Upper lobe of left lung (tissue), 6 donors: ENCODE measurements around the gene GFPT2. TPM values are rescaled to one million over a fixed set of nuclear protein-coding genes. Genes with fewer than 3 reads are reported as not detected.

Experiments
- ATAC-seq, 2 donors: fragments of 200-7000 bp; cut with Tn5 transposase; one replicate each; pipeline ENCODE4 v1.9.1; 2022; ENCODE audit warnings: mild to moderate bottlenecking in 2 of 2, moderate library complexity in 2 of 2; ENCODE audit not compliant: low FRiP score in 2 of 2
- DNase-seq, 2 donors: peaks; one replicate each; pipeline ENCODE4 v3.0.0-alpha.2; 2019 to 2020
- H3K27ac ChIP-seq, 4 donors: fragments of 200-600 bp; sonication (generic); one replicate each; pipeline ENCODE4 v1.5.1; 2016 to 2019
- H3K27me3 ChIP-seq, 4 donors: fragments of 200-600 bp; sonication (generic); one replicate each; pipeline ENCODE4 v1.5.1; 2017 to 2019
- H3K36me3 ChIP-seq, 4 donors: fragments of 200-600 bp; sonication (generic); one replicate each; pipeline ENCODE4 v1.5.1; 2016 to 2019
- H3K4me1 ChIP-seq, 4 donors: fragments of 200-600 bp; sonication (generic); one replicate each; pipeline ENCODE4 v1.5.1; 2018 to 2019
- H3K4me3 ChIP-seq, 4 donors: fragments of 200-600 bp; sonication (generic); one replicate each; pipeline ENCODE4 v1.5.1; 2017 to 2019; ENCODE audit warnings: mild to moderate bottlenecking in 2 of 4, moderate library complexity in 1 of 4
- H3K9me3 ChIP-seq, 4 donors: fragments of 200-600 bp; sonication (generic); one replicate each; pipeline ENCODE4 v1.5.1; 2018 to 2019
- EP300 ChIP-seq, 4 donors: sonication (generic); formaldehyde crosslinking; IDR thresholded peaks; one replicate each; pipeline ENCODE4 v1.5.1; 2017; ENCODE audit warnings: antibody characterized with exemption in 4 of 4, control low read depth in 2 of 4
- POLR2A ChIP-seq, 4 donors: fragments of 450-650 bp; IDR thresholded peaks; one replicate each; pipeline ENCODE4 v1.5.1; 2016 to 2017; ENCODE audit warnings: antibody characterized with exemption in 4 of 4, mild to moderate bottlenecking in 2 of 4
- POLR2AphosphoS5 ChIP-seq, 2 donors: sonication (generic); formaldehyde crosslinking; IDR thresholded peaks; one replicate each; pipeline ENCODE4 v1.5.1; 2017; ENCODE audit warnings: antibody characterized with exemption in 2 of 2
- WGBS, 2 donors: methylation state at CpG; one replicate each; pipeline ENCODE4 v1.1.5; 2017 to 2018; 5-methylcytosine and 5-hydroxymethylcytosine counted together
- total RNA-seq, 6 donors: library from RNA; depleted of rRNA in 4 of 6; stranded (reverse); fragments of >200 nt in 4 of 6; gene quantifications; one replicate each; pipeline versions ENCODE4 v1.1.0 to v1.2.1, GENCODE V29; 2016 to 2021
- TF ChIP-seq, protein P1 (sequence below), 6 experiments: fragments of 450-650 bp in 4 of 6; fragments of 200-600 bp in 2 of 6; sonication (generic) in 2 of 6; IDR thresholded peaks; one replicate each; pipeline ENCODE4 v1.5.1; 2016 to 2019; ENCODE audit warnings: antibody characterized with exemption in 6 of 6
- donor health status: DM: no; HTN: no; CAD: no; lungs with moderate emphysema.
- donor health status: DM: no; HTN: yes; CAD: no; lungs with severe emphysema.

GFPT2 gene
- total RNA-seq, 6 donors from 2014 or later = 6.8 to 35.4 (median 18.0) TPM

DNA sequence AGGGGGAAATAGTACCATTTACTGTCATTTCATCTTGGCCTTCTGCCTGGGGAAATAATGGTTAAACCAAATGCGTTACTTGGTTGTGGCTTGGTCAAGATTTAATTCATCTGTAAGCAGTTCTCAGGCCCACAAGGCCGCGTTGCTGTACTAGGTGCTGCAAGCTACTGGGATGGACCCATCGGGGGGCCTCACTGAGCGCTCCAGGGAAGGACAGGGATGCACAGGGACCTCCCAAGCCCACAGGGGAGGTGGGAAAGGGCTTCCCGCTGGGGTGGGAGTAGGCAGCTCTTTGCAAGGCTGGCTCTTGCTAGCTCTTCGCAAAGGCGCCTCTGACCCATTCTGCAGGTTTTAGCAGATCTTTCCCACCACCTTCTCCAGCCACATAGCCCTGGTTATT, 8.0 kb downstream of the GFPT2 start:
- Histone ChIP-seq H3K4me3 (no peak overlapping the region), H3K27ac (no peak overlapping the region), H3K4me1 (peaks cover 0 to 10% (median 0%) of the 10 kb centered on the region in 4 donors), H3K27me3 (no peaks in the 10 kb centered on the region), H3K9me3 (no peaks in the 10 kb centered on the region), H3K36me3 (no peaks in the 10 kb centered on the region)
- ATAC-seq = no peak
- TF ChIP-seq POLR2A (IDR thresholded peaks at IDR 0.05) (no peak), POLR2AphosphoS5 (IDR thresholded peaks at IDR 0.05) (no peak), EP300 (IDR thresholded peaks at IDR 0.05) (no peak)
- TF ChIP-seq, protein P1, sequence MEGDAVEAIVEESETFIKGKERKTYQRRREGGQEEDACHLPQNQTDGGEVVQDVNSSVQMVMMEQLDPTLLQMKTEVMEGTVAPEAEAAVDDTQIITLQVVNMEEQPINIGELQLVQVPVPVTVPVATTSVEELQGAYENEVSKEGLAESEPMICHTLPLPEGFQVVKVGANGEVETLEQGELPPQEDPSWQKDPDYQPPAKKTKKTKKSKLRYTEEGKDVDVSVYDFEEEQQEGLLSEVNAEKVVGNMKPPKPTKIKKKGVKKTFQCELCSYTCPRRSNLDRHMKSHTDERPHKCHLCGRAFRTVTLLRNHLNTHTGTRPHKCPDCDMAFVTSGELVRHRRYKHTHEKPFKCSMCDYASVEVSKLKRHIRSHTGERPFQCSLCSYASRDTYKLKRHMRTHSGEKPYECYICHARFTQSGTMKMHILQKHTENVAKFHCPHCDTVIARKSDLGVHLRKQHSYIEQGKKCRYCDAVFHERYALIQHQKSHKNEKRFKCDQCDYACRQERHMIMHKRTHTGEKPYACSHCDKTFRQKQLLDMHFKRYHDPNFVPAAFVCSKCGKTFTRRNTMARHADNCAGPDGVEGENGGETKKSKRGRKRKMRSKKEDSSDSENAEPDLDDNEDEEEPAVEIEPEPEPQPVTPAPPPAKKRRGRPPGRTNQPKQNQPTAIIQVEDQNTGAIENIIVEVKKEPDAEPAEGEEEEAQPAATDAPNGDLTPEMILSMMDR (IDR thresholded peaks at IDR 0.05) = no peak
- no peak for DNase-seq
- 88 to 95% methylated on average over 6 to 8 of the region's 8 CpGs for WGBS, 2 donors

DNA sequence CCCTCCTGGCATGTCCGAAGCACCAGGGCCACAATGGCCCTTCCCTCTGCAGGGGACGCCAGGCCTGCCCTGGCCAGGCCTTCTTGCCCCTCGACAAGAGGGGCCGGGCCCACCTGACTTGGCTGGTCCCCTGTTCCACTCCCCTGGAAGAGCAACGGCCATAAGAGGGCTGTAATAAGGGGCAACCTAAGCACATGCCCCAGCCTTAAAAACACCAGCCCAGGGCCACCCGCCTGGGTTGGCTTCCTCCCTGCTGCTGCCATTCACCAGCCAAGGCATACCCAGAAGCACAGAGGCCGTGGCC, 8.5 kb downstream of the GFPT2 start:
- Histone ChIP-seq H3K27me3 (no peaks in the 10 kb centered on the region), H3K27ac (no peak overlapping the region), H3K4me3 (no peak overlapping the region), H3K4me1 (peaks cover 0 to 10% (median 0%) of the 10 kb centered on the region in 4 donors), H3K9me3 (no peaks in the 10 kb centered on the region), H3K36me3 (no peaks in the 10 kb centered on the region)
- TF ChIP-seq EP300 (IDR thresholded peaks at IDR 0.05) (no peak), POLR2AphosphoS5 (IDR thresholded peaks at IDR 0.05) (no peak), POLR2A (IDR thresholded peaks at IDR 0.05) (no peak)
- TF ChIP-seq, protein P1 (IDR thresholded peaks at IDR 0.05) = no peak
- WGBS, 2 donors = 81 to 87% methylated on average over 7 of the region's 7 CpGs
- ATAC-seq = peak in 1 of 2 donors; percentile 1
- DNase-seq = no peak

DNA sequence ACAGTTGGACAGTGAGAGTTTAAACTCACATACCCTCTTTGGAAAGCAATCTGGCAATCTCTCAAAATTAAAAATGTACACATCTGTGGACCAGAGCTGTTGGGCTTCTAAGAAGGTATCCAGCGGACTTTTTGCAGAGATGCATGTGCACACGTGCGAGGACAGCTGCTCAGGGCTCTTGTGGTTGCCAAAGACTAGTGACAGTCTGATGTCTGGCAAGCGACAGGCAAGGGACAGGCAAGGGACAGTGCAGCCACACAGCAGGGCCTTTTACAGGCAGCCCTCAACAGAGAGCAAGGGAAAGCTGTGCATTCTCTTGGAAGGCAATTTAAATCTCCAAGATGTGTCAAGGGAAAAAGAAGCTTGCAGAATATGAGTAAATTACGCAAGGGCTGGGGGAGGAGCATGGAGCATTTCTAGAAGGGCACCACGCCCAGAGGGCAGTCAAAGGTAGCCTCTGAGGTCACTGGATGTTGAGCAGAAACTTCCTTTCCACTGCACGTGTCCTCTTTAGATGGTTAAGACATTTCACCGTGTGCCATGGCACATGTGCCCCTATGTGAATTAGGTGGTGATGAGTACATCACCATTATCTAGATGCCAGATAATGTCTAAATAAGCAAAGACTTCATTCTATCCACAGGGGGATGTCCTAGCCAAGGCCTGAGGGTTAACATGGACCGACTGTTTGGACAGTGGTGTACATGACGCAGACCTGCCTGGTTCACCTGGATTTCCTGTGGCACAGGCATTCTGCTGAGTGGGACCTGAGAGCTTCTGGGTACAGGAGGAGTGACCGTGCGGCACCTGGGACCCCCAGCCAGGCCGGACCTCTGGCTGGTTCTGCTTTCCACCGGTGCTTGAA, 9.1 kb downstream of the GFPT2 start:
- TF ChIP-seq, protein P1 (IDR thresholded peaks at IDR 0.05) = no peak
- TF ChIP-seq EP300 (IDR thresholded peaks at IDR 0.05) (no peak), POLR2AphosphoS5 (IDR thresholded peaks at IDR 0.05) (no peak), POLR2A (IDR thresholded peaks at IDR 0.05) (no peak)
- no peaks in the 10 kb centered on the region for H3K9me3 ChIP-seq
- H3K4me3 ChIP-seq = no peak overlapping the region
- H3K27ac ChIP-seq = no peak overlapping the region
- no peaks in the 10 kb centered on the region for H3K36me3 ChIP-seq
- no peaks in the 10 kb centered on the region for H3K27me3 ChIP-seq
- peaks cover 0 to 10% (median 0%) of the 10 kb centered on the region in 4 donors for H3K4me1 ChIP-seq
- 58 to 72% methylated on average over 11 to 14 of the region's 14 CpGs for WGBS, 2 donors
- DNase-seq = peak in 1 of 2 donors; percentile 42
- ATAC-seq = peak; percentile 6 to 63

DNA sequence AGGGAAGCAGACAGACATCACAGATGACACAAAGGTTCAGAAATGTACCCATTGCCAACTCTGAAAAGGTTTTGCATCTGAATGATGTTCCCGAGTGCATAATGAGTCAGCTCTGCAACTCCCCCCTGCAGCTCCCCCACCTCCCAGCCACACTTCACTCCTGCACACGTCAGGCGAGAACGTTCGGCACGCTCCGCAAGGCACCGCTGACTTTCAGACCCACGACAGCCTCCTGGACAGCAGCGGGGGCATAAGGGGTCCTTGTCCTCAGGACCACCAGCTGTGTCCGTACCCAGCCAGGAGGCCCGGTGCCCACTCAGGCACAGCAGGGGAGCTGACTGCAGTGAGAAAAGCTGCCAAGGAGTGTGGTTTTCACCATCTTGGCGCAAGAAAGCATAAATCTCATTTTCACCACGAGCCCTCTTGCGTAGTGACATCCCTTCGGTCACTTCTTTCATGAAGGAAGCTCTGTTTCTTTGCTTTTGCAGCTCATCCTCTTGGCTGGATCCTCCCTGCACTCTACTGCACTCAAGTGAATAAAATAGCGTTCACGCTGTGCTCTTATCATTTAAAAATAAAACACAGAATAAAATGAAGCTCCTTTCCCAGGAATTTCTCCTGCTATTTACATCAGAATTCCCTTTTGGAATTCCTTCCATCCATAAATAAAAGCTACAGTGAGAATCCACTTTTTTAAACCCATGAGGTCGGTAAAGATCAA, 9.9 kb downstream of the GFPT2 start:
- Histone ChIP-seq H3K4me1 (peaks cover 0 to 10% (median 0%) of the 10 kb centered on the region in 4 donors), H3K27me3 (no peaks in the 10 kb centered on the region), H3K27ac (no peak overlapping the region), H3K36me3 (no peaks in the 10 kb centered on the region), H3K9me3 (no peaks in the 10 kb centered on the region), H3K4me3 (no peak overlapping the region)
- TF ChIP-seq POLR2AphosphoS5 (IDR thresholded peaks at IDR 0.05) (no peak), POLR2A (IDR thresholded peaks at IDR 0.05) (no peak), EP300 (IDR thresholded peaks at IDR 0.05) (no peak)
- TF ChIP-seq, protein P1 (IDR thresholded peaks at IDR 0.05) = no peak
- DNase-seq = peak in 1 of 2 donors; percentile 41
- peak in 1 of 2 donors; percentile 49 for ATAC-seq
- WGBS, 2 donors = 41 to 47% methylated on average over 18 to 19 of the region's 19 CpGs
